HFFc6 (cell line): Measurements from ENCODE around the gene KCTD7. TPM values are rescaled to one million over a fixed set of nuclear protein-coding genes. Genes with fewer than 3 reads are reported as not detected.
"Not testable (repeated sequence)": the region's sequence is repeated elsewhere in the genome, so short reads cannot be mapped to it uniquely, and the experiment has no call there.

ENCODE experiments used
- DNase-seq: peaks from one replicate; pipeline ENCODE4 v3.0.0-alpha.2; 2018
- H3K27ac Mint-ChIP-seq: 2 replicates; pipeline ENCODE4 v1.8.0; 2020; ENCODE audit warnings: mild to moderate bottlenecking, mixed read lengths
- H3K27me3 Mint-ChIP-seq: 2 replicates; pipeline ENCODE4 v1.8.0; 2021; ENCODE audit warnings: mild to moderate bottlenecking, moderate library complexity, mixed read lengths; ENCODE audit not compliant: insufficient read depth
- H3K36me3 Mint-ChIP-seq: 2 replicates; pipeline ENCODE4 v1.8.0; 2021; ENCODE audit warnings: low read depth, mixed read lengths
- H3K4me1 Mint-ChIP-seq: 2 replicates; pipeline ENCODE4 v1.8.0; 2020; ENCODE audit warnings: low read depth, mixed read lengths
- H3K4me3 Mint-ChIP-seq: 2 replicates; pipeline ENCODE4 v1.8.0; 2020; ENCODE audit warnings: mild to moderate bottlenecking, moderate library complexity, mixed read lengths
- H3K9me3 Mint-ChIP-seq: 2 replicates; pipeline ENCODE4 v1.8.0; 2020; ENCODE audit warnings: mild to moderate bottlenecking, mixed read lengths
- total RNA-seq, 6 experiments: library from RNA; stranded (reverse); fragmentation: NEBNext Ultra II Directional; extraction: Animal tissue kit (Norgen Biotek cat#: 25700); gene quantifications; 2 replicates in 1 of 6; 3 replicates in 5 of 6; pipeline ENCODE4 v1.2.3, GENCODE V29; 2021
- TF ChIP-seq, protein P1 (sequence below): fragments of 200-600 bp; sonication (generic); IDR thresholded peaks from 2 replicates; pipeline ENCODE4 v1.5.0; 2021; ENCODE audit warnings: antibody characterized with exemption, mild to moderate bottlenecking

The KCTD7 gene
- total RNA-seq, 6 experiments from 2014 or later, result 8.2 to 11.8 (median 10.1) TPM

DNA sequence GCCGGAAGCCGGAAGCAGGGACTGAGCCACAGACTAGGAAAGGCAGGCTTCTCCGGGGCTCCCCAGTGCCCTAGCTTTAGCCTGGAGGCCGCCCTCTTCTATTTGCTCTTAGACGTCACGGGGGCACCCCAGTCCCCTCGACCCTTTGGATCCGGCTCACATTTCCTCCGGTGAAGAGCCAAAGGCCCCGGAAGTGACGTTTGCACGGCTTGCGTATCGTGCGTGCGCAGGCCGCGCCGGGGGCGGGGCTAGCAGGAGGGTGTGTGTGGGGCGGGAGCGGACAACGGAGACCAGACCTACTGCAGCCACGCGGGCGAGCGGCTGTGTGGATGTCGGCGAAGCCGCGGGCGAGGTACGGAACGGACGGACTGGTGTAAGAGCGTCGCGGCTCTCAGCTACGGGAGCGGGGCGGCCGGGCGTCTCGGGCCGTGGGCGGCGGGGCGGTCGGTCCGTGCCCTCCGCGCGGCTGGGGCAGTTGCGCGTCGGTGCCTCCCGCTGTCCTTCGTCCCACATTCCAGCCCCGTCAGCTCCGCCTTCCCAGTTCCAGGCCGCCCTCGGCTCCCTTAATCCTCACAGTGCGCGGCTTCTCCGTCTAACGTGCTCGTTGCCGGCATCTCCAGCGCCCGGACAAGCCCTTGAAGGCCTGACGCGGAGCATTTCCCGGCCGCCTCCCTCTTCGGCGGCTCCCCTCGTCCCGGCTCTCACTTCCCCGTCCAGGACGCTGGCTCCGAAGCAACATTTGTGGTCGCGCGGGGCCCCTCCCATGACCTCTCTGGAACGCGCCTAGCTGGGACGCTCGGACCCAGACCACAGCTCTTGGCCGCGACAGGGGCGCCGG lies 25.8 kb downstream of the KCTD7 start:
- Mint-ChIP-seq H3K4me3 (peak overlapping the region; percentile 88), H3K27ac (peak overlapping the region; percentile 94), H3K36me3 (peaks cover 17% of the 10 kb centered on the region), H3K4me1 (peaks cover 30% of the 10 kb centered on the region), H3K27me3 (peaks cover 2% of the 10 kb centered on the region), H3K9me3 (no peaks in the 10 kb centered on the region)
- TF ChIP-seq, protein P1, sequence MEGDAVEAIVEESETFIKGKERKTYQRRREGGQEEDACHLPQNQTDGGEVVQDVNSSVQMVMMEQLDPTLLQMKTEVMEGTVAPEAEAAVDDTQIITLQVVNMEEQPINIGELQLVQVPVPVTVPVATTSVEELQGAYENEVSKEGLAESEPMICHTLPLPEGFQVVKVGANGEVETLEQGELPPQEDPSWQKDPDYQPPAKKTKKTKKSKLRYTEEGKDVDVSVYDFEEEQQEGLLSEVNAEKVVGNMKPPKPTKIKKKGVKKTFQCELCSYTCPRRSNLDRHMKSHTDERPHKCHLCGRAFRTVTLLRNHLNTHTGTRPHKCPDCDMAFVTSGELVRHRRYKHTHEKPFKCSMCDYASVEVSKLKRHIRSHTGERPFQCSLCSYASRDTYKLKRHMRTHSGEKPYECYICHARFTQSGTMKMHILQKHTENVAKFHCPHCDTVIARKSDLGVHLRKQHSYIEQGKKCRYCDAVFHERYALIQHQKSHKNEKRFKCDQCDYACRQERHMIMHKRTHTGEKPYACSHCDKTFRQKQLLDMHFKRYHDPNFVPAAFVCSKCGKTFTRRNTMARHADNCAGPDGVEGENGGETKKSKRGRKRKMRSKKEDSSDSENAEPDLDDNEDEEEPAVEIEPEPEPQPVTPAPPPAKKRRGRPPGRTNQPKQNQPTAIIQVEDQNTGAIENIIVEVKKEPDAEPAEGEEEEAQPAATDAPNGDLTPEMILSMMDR, result no peak; the same call in 1 of the 2 replicates
- DNase-seq, result peak; percentile 97

DNA sequence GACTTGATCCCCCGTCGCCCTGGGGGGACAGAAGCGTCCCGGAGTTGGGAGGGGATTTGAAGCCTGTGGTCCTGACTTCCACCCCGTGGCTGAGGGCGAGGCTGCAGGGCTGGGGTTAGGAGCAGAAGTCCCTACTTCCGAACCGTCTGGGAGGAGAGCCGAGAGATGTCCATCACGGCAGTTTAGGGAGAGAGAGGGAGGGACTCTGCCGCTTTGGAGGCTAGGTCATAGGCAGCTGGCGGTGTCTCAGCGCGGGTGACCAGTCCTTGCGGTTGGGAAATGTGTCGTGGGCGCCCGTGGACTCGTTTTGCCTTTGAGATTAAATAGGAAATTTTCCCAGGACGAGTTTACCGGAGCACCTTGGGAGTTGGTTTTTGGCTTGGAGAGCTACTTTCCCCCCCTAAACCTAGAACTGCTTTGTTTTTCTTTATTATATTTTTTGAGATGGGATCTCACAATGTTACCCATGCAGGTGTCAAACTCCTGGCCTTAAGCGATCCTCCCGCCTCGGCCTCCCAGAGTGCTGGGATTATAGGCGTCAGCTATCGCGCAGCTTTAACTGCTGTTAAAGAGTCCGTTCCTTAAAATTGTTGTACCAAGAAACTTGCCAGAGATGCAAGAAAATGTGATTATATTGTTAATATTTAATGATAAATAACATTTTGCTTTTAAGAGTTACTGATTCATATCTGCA lies 26.6 kb downstream of the KCTD7 start:
- H3K4me3 Mint-ChIP-seq, result peak overlapping the region; percentile 88
- peak; percentile 64 for DNase-seq
- H3K27ac Mint-ChIP-seq, result peak overlapping the region; percentile 94
- H3K9me3 Mint-ChIP-seq, H3K27me3 Mint-ChIP-seq: not testable (repeated sequence)
- peaks cover 30% of the 10 kb centered on the region for H3K4me1 Mint-ChIP-seq
- peaks cover 19% of the 10 kb centered on the region for H3K36me3 Mint-ChIP-seq

DNA sequence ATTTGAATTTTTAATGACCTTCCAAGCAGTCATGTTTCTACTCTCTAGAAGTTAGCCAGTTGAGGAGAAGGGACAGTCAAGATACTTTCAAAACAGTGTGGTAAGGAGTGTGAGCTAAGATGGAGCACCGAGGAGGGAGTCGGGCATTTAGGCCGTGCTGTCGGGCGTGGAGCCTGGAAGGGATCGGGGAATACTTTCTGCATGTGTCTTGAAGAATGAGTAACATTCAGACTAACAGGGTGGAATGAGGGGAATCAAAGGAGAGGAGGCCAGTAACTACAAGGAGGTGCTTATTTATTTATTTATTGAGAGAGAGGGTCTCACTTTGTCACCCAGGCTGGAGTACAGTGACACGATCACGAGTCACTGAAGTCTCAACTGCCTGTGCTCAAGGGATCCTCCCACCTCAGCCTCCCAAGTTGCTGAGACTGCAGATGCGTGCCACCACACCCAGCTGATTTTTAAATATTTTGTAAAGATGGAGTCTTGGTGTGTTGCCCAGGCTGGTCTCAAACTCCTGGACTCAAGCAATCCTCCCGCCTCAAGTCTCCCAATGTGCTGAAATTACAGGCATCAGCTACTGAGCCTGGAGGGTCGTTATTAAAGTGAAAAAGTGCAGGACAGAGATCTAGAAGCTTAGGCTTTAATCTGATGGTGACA lies 27.3 kb downstream of the KCTD7 start:
- Mint-ChIP-seq H3K4me3 (peak overlapping the region; percentile 88), H3K27ac (peak overlapping the region; percentile 94), H3K4me1 (peaks cover 30% of the 10 kb centered on the region), H3K36me3 (peaks cover 22% of the 10 kb centered on the region)
- H3K9me3 Mint-ChIP-seq, H3K27me3 Mint-ChIP-seq: not testable (repeated sequence)
- DNase-seq, result peak; percentile 70

DNA sequence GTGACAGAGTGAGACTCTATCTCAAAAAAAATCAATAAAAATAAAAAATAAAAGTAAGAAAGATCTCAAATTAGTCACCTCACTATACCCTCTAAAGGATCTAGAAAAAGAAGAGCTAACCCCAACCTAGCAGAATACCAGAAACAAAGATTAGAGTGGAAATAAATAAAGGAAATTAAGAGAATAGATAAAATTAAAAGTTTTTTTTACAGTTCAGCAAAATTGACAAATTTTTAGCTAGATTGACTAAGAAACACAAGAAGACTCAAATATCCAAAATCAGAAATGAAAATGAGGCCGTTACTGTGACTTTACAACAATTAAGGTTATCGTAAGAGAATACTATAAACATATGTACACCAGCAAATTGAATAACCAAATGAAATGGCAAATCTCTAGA lies 29.1 kb downstream of the KCTD7 start:
- Mint-ChIP-seq H3K4me3 (no peak overlapping the region), H3K36me3 (peaks cover 22% of the 10 kb centered on the region)

DNA sequence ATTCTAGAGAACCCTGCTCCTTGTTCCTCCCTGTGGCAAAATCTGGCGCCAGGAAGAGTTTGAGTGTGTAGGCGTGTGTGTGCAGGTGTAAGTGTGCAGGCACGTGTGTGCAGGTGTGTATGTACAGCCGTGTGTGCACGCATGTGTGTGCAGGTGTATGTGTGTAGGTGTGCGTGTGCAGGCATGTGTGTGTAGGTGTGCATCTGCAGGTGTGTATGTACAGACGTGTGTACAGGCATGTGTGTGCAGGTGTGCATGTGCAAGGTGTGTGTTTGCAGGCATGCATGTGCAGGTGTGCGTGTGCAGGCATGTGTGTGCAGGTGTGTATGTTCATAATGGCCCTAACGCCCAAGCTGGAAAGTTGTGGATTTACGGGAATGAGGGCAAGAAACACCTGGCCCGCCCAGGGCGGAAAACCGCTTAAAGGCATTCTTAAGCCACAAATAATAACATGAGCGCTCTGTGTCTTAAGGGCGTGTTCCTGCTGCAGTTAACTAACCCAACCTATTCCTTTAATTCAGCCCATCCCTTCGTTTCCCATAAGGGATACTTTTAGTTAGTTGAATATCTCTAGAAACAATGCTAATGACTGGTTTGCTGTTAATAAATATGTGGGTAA lies 34.1 kb downstream of the KCTD7 start:
- Mint-ChIP-seq H3K4me3 (no peak overlapping the region; the same call in 1 of the 2 replicates), H3K9me3 (no peaks in the 10 kb centered on the region)

More for the DNA sequence above, 29.1 kb downstream of the KCTD7 start:
- Mint-ChIP-seq H3K27ac (no peak overlapping the region; the same call in 1 of the 2 replicates), H3K27me3 (peaks cover 2% of the 10 kb centered on the region), H3K4me1 (peaks cover 20% of the 10 kb centered on the region), H3K9me3 (no peaks in the 10 kb centered on the region)
- TF ChIP-seq, protein P1, result no peak
- DNase-seq, result no peak

More for the DNA sequence above, 34.1 kb downstream of the KCTD7 start:
- Mint-ChIP-seq H3K36me3 (peaks cover 4% of the 10 kb centered on the region), H3K27ac (no peak overlapping the region), H3K4me1 (no peaks in the 10 kb centered on the region), H3K27me3 (no peaks in the 10 kb centered on the region; the same call in 1 of the 2 replicates)
- TF ChIP-seq, protein P1, result no peak
- no peak for DNase-seq
